Neural progenitor cell (in vitro differentiated cells): ENCODE measurements around the gene ERGIC1. TPM values are rescaled to one million over a fixed set of nuclear protein-coding genes. Genes with fewer than 3 reads are reported as not detected.

ENCODE experiments used
- DNase-seq: peaks from one replicate; pipeline ENCODE4 v3.0.0-alpha.2; 2016; ENCODE audit warnings: low spot score
- H2AFZ ChIP-seq: fragments of 200-600 bp; sonication (generic); replicated peaks from 2 replicates; pipeline ENCODE4 v1.6.1; 2016; ENCODE audit warnings: antibody characterized with exemption
- H3F3A ChIP-seq: fragments of 200-600 bp; sonication (generic); 2 replicates; pipeline ENCODE4 v1.6.1; 2016; ENCODE audit warnings: antibody characterized with exemption, low read depth
- H3K27ac ChIP-seq: fragments of 200-600 bp; sonication (generic); 2 replicates; pipeline ENCODE4 v1.5.1; 2016; ENCODE audit warnings: mild to moderate bottlenecking
- H3K27me3 ChIP-seq: fragments of 200-600 bp; sonication (generic); 2 replicates; pipeline ENCODE4 v1.6.1; 2016; ENCODE audit warnings: mild to moderate bottlenecking, moderate library complexity
- H3K36me3 ChIP-seq: fragments of 200-600 bp; sonication (generic); 2 replicates; pipeline ENCODE4 v1.5.1; 2016
- H3K4me1 ChIP-seq: fragments of 200-600 bp; sonication (generic); 2 replicates; pipeline ENCODE4 v1.6.1; 2016; ENCODE audit warnings: mixed run types
- H3K4me2 ChIP-seq: fragments of 200-600 bp; sonication (generic); 2 replicates; pipeline ENCODE4 v1.6.1; 2016
- H3K4me3 ChIP-seq: fragments of 200-600 bp; sonication (generic); 2 replicates; pipeline ENCODE4 v1.5.1; 2016
- H3K79me2 ChIP-seq: fragments of 200-600 bp; sonication (generic); 2 replicates; pipeline ENCODE4 v1.6.1; 2016; ENCODE audit warnings: low read depth
- H3K9ac ChIP-seq: fragments of 200-600 bp; sonication (generic); 2 replicates; pipeline ENCODE4 v1.6.1; 2016
- H3K9me3 ChIP-seq: fragments of 200-600 bp; sonication (generic); 2 replicates; pipeline ENCODE4 v1.5.1; 2016; ENCODE audit warnings: low read depth
- H4K20me1 ChIP-seq: fragments of 200-600 bp; sonication (generic); 2 replicates; pipeline ENCODE4 v1.6.1; 2016; ENCODE audit warnings: low read depth
- H3K27ac Mint-ChIP-seq: 3 replicates; pipeline ENCODE4 v1.8.0; 2021; ENCODE audit warnings: mixed read lengths
- H3K27me3 Mint-ChIP-seq: 2 replicates; pipeline ENCODE4 v1.8.0; 2022; ENCODE audit warnings: low read depth, mild to moderate bottlenecking, inconsistent platforms, moderate library complexity, mixed read lengths; ENCODE audit not compliant: insufficient read depth
- H3K36me3 Mint-ChIP-seq: 3 replicates; pipeline ENCODE4 v1.8.0; 2021; ENCODE audit warnings: mixed read lengths
- H3K4me1 Mint-ChIP-seq: 3 replicates; pipeline ENCODE4 v1.8.0; 2021; ENCODE audit warnings: mixed read lengths
- H3K4me3 Mint-ChIP-seq: 3 replicates; pipeline ENCODE4 v1.8.0; 2021; ENCODE audit warnings: mild to moderate bottlenecking, moderate library complexity, mixed read lengths
- H3K9me3 Mint-ChIP-seq: 3 replicates; pipeline ENCODE4 v1.8.0; 2020; ENCODE audit warnings: mixed read lengths
- EZH2 ChIP-seq: fragments of 200-600 bp; sonication (generic); IDR thresholded peaks from 2 replicates; pipeline ENCODE4 v1.6.1; 2017; ENCODE audit warnings: antibody characterized with exemption, mild to moderate bottlenecking, moderate library complexity
- EZH2phosphoT487 ChIP-seq: fragments of 200-600 bp; sonication (generic); IDR thresholded peaks from 2 replicates; pipeline ENCODE4 v1.6.1; 2017; ENCODE audit warnings: antibody characterized with exemption
- total RNA-seq: library from RNA; depleted of rRNA; stranded (reverse); fragments of >200 nt; gene quantifications from 2 replicates; pipeline ENCODE4 v1.2.3, GENCODE V29; 2015; ENCODE audit warnings: low replicate concordance
- TF ChIP-seq, protein P1 (sequence below): fragments of 200-600 bp; sonication (generic); IDR thresholded peaks from 2 replicates; pipeline ENCODE4 v1.5.1; 2017; ENCODE audit warnings: antibody characterized with exemption, mild to moderate bottlenecking

ERGIC1 gene
- total RNA-seq, 1 donor from 2014 or later: 28.7 TPM

DNA sequence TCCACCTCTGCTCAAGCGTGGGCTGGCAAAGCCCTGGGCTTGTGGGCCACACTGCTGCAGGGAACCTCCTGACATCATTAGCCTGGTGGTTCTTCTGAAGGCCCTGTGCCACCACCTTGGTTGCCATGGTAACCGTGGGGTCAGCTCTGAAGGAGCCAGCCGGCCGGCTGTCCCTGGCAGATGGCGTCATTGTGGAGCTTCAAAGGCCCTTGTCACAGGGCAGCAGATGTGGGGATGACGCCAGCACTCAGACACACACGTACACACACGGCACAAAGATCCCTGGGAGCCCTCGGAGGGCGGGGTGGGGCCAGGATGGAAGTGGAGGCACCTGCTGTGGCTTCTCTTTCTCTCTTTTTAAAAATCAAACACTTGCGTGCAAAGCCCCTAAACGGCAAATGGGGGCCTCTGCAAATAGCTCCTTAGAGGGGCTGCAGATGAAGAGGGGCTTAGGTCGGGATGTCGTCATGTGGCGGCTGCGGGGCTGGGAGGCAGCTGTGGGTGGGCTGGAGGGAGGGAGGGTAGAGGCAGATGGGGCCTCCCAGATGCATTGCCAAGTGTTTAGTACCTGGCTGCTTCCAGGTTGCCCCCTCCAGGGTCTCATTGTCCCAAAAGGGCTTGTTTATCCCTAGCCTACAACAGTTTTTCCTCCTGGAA is 105.7 kb downstream of the ERGIC1 start:
- H3K9me3 ChIP-seq: no peaks in the 10 kb centered on the region
- H3K4me2 ChIP-seq: no peak overlapping the region
- H3F3A ChIP-seq: no peaks in the 10 kb centered on the region
- peak overlapping the region; percentile 96 for H3K27ac Mint-ChIP-seq
- H2AFZ ChIP-seq: no peak overlapping the region
- no peaks in the 10 kb centered on the region for H3K36me3 ChIP-seq
- no peaks in the 10 kb centered on the region for H3K4me1 ChIP-seq
- no peaks in the 10 kb centered on the region for H3K79me2 ChIP-seq
- DNase-seq: peak; percentile 63
- no peak overlapping the region for H3K4me3 Mint-ChIP-seq
- H3K27me3 ChIP-seq: no peaks in the 10 kb centered on the region
- H3K9ac ChIP-seq: no peak overlapping the region
- no peaks in the 10 kb centered on the region for H4K20me1 ChIP-seq
- H3K36me3 Mint-ChIP-seq: peaks cover 16% of the 10 kb centered on the region
- no peak overlapping the region for H3K27ac ChIP-seq
- H3K4me1 Mint-ChIP-seq: peaks cover 17% of the 10 kb centered on the region
- TF ChIP-seq EZH2: no peak
- no peak for TF ChIP-seq EZH2phosphoT487
- H3K9me3 Mint-ChIP-seq: no peaks in the 10 kb centered on the region
- H3K27me3 Mint-ChIP-seq: peaks cover 2% of the 10 kb centered on the region
- no peak overlapping the region for H3K4me3 ChIP-seq

DNA sequence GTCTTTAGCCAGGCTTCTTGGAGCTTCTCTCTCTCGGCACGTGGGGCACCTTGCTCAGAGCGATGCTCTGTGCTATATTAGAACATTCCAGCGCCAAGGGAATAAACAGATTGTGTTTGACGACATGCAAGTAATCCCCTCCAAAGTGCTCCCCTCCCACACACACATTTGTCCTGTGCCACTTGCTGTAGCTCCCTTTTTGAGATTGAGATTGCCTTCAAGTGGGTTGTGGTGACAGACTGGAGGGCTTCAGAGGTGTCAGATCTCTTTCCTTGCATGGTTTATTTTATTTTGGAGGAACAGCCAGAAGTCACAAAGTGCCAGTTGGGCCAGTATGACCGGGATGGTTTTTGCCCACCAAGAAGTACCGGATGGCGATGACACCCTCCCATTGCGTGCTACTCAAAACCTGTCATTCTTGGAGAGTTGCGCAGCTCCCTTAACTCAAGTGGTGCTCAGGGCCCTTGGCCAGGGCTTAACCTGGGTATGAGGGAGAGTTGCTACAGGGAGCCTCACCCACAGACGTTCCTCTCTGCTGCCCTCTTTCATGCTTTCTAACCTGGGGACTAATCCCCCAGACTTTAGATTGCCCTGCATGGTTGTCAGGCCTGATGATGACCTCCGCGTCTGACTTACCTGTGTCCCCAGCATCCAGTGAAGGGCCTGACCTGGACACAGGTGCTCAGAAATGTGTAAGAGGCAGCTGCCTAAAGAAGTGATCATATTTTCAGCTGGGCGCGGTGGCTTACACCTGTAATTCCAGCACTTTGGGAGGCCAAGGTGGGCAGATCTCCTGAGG is 106.4 kb downstream of the ERGIC1 start:
- Mint-ChIP-seq H3K36me3 (peaks cover 21% of the 10 kb centered on the region), H3K27ac (peak overlapping the region; percentile 72), H3K9me3 (no peaks in the 10 kb centered on the region)

DNA sequence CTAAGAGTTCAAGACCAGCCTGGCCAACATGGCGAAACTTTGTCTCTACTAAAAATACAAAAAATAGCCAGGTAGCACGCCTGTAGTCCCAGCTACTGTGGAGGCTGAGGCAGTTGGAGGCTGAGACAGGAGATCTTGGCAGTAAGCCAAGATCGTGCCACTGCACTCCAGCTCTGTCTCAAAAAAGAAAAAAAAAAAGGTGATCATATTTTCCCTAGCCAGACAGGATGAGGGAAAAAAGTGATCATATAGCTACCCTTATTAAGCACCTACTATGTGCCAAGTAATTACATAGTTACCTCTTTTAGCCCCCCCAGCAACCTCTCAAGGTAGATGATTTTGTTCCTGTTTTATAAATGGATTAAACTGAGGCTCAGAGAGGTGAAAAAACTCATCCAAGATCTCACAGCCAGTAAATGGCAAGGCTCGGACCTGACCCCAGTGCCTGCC is 107.0 kb downstream of the ERGIC1 start:
- peaks cover 19% of the 10 kb centered on the region for H3K36me3 Mint-ChIP-seq
- H3K27ac ChIP-seq: no peak overlapping the region
- H4K20me1 ChIP-seq: no peaks in the 10 kb centered on the region
- H3K27me3 ChIP-seq: no peaks in the 10 kb centered on the region
- no peak for DNase-seq
- no peaks in the 10 kb centered on the region for H3K4me1 ChIP-seq
- no peak overlapping the region for H3K4me3 ChIP-seq
- H3K4me2 ChIP-seq: no peak overlapping the region
- no peaks in the 10 kb centered on the region for H3F3A ChIP-seq
- H3K27ac Mint-ChIP-seq: peak overlapping the region; percentile 63
- TF ChIP-seq EZH2 (no peak), EZH2phosphoT487 (no peak)
- TF ChIP-seq, protein P1, sequence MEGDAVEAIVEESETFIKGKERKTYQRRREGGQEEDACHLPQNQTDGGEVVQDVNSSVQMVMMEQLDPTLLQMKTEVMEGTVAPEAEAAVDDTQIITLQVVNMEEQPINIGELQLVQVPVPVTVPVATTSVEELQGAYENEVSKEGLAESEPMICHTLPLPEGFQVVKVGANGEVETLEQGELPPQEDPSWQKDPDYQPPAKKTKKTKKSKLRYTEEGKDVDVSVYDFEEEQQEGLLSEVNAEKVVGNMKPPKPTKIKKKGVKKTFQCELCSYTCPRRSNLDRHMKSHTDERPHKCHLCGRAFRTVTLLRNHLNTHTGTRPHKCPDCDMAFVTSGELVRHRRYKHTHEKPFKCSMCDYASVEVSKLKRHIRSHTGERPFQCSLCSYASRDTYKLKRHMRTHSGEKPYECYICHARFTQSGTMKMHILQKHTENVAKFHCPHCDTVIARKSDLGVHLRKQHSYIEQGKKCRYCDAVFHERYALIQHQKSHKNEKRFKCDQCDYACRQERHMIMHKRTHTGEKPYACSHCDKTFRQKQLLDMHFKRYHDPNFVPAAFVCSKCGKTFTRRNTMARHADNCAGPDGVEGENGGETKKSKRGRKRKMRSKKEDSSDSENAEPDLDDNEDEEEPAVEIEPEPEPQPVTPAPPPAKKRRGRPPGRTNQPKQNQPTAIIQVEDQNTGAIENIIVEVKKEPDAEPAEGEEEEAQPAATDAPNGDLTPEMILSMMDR: no peak
- H3K27me3 Mint-ChIP-seq: peaks cover 2% of the 10 kb centered on the region
- no peaks in the 10 kb centered on the region for H3K9me3 ChIP-seq
- no peaks in the 10 kb centered on the region for H3K36me3 ChIP-seq
- no peaks in the 10 kb centered on the region for H3K9me3 Mint-ChIP-seq
- no peak overlapping the region for H3K4me3 Mint-ChIP-seq
- H2AFZ ChIP-seq: no peak overlapping the region
- H3K4me1 Mint-ChIP-seq: peaks cover 17% of the 10 kb centered on the region
- H3K9ac ChIP-seq: no peak overlapping the region
- no peaks in the 10 kb centered on the region for H3K79me2 ChIP-seq

More for the DNA sequence above, 106.4 kb downstream of the ERGIC1 start:
- Mint-ChIP-seq H3K27me3 (peaks cover 2% of the 10 kb centered on the region), H3K4me1 (peaks cover 17% of the 10 kb centered on the region), H3K4me3 (no peak overlapping the region)
- Histone ChIP-seq H3K9me3 (no peaks in the 10 kb centered on the region), H3F3A (no peaks in the 10 kb centered on the region), H3K4me3 (no peak overlapping the region), H3K27me3 (no peaks in the 10 kb centered on the region), H3K4me2 (no peak overlapping the region), H3K27ac (no peak overlapping the region), H3K9ac (no peak overlapping the region), H3K4me1 (no peaks in the 10 kb centered on the region), H2AFZ (no peak overlapping the region), H3K36me3 (no peaks in the 10 kb centered on the region), H3K79me2 (no peaks in the 10 kb centered on the region), H4K20me1 (no peaks in the 10 kb centered on the region)
- no peak for DNase-seq
- TF ChIP-seq, protein P1: no peak
- TF ChIP-seq EZH2 (no peak), EZH2phosphoT487 (no peak)
